OCI-LY3 (cell line): ENCODE results near the gene B9D2.

Experiments used
- EZH2phosphoT487 ChIP-seq: fragments of 200-600 bp; shearing (Covaris generic); IDR thresholded peaks from 2 replicates; pipeline ENCODE4 v1.6.1; 2018; ENCODE audit warnings: antibody characterized with exemption, mixed run types, low read depth
- TF ChIP-seq, protein P1 (sequence below): fragments of 200-600, 300-600 bp; sonication (generic); IDR thresholded peaks from 2 replicates; pipeline ENCODE4 v1.5.1; 2014; ENCODE audit warnings: antibody characterized with exemption, low read length, low read depth

DNA sequence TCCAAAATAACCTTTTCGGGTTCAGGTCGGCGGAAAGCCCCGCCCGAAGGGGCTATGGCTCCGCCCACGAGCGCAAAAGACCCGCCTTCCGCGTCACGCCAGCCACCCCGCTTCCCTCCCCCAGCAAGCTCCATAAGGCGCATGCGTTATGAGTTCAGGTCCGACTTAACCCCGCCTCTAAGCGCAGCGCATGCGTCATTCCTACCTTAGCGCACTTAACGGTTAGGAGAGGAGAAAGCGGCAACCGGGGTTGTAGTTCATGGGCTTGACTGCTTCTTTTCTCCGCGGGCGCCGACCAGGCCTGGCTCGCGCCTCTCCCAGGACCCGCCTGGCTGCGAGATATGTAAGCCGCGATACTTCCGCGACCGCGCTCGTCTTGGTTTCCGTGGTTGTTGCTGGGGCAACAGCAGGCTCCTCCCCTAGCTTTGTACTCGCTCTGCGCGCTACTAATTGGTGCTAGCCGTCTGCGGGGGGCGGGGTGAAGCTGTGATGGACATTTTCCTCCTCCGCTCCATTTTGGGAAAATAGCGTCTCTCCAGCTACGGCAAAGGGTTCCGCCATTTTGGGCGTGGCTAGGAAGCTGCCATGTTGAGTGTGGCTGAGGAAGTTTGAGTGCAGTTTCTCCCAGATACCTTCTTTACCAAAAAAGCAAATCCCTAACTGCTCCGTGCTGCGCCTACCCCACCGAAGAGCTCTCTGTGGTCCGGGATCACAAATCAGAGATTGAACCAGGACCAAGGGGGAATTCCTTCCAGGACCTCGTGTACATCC is at the start of gene B9D2:
- TF ChIP-seq, protein P1, sequence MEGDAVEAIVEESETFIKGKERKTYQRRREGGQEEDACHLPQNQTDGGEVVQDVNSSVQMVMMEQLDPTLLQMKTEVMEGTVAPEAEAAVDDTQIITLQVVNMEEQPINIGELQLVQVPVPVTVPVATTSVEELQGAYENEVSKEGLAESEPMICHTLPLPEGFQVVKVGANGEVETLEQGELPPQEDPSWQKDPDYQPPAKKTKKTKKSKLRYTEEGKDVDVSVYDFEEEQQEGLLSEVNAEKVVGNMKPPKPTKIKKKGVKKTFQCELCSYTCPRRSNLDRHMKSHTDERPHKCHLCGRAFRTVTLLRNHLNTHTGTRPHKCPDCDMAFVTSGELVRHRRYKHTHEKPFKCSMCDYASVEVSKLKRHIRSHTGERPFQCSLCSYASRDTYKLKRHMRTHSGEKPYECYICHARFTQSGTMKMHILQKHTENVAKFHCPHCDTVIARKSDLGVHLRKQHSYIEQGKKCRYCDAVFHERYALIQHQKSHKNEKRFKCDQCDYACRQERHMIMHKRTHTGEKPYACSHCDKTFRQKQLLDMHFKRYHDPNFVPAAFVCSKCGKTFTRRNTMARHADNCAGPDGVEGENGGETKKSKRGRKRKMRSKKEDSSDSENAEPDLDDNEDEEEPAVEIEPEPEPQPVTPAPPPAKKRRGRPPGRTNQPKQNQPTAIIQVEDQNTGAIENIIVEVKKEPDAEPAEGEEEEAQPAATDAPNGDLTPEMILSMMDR: no peak
- no peak for TF ChIP-seq EZH2phosphoT487
